Measurements from ENCODE around the gene SLC22A23. TPM values are rescaled to one million over a fixed set of nuclear protein-coding genes. Genes with fewer than 3 reads are reported as not detected.

Gene SLC22A23
- total RNA-seq, 6 donors from 2014 or later: 18.2 to 73.1 (median 28.3) TPM

DNA sequence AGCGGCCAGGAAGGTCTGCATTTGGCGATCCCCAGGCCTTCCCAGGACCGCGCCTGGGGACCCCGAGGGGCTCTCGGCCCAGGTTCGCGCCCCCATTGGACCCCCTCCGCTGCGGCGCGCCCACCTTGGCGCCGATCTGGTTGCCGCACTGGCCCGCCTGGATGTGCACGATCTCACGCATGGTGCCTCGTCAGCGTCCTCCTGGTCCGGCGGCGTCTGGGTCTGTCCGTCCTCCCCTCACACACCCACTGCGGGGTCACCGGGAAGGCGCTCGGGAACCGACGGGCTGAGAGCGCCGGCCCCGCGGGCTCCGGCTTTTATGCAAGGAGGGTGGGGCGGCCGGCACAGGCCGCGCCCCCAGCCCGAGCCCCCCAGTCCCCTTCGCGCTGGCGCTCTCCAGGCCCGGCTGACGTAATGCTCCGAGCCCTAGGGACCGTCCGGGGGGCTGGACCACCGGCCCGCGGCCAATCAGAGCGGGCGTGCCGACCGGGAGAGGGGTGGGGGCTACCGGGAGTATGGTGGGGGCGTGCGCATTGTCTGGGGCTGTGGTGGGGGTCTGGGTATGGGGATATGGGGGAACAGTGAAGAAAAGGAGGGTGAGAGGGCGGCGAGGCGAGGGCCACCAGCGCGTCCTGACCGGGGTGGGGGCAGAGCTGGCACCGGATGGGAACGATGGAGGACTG lies 229.3 kb downstream of the SLC22A23 start, which contains the start of gene TUBB2B:
Gene TUBB2B, minus strand, starts transcription at position 291 of the 683 bp plus-strand sequence. Its CDS starts 110 bp downstream, at position 181.
- TF ChIP-seq EP300 (IDR thresholded peaks at IDR 0.05): no peak
- TF ChIP-seq, protein P1, sequence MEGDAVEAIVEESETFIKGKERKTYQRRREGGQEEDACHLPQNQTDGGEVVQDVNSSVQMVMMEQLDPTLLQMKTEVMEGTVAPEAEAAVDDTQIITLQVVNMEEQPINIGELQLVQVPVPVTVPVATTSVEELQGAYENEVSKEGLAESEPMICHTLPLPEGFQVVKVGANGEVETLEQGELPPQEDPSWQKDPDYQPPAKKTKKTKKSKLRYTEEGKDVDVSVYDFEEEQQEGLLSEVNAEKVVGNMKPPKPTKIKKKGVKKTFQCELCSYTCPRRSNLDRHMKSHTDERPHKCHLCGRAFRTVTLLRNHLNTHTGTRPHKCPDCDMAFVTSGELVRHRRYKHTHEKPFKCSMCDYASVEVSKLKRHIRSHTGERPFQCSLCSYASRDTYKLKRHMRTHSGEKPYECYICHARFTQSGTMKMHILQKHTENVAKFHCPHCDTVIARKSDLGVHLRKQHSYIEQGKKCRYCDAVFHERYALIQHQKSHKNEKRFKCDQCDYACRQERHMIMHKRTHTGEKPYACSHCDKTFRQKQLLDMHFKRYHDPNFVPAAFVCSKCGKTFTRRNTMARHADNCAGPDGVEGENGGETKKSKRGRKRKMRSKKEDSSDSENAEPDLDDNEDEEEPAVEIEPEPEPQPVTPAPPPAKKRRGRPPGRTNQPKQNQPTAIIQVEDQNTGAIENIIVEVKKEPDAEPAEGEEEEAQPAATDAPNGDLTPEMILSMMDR (IDR thresholded peaks at IDR 0.05): no peak
- TF ChIP-seq POLR2AphosphoS5 (IDR thresholded peaks at IDR 0.05): no peak
- TF ChIP-seq POLR2A (IDR thresholded peaks at IDR 0.05): no peak
- H3K4me1 ChIP-seq: peaks cover 48 to 60% (median 52%) of the 10 kb centered on the region in 4 donors
- ATAC-seq (ENCODE audit: low FRiP score in 2 of 2) (peak in 1 of 2 donors; percentile 79), DNase-seq (peak in 1 of 2 donors; percentile 85)
- no peak within 1 kb of the TSS for H3K27ac ChIP-seq
- peak within 1 kb of the TSS in 3 of 4 donors; percentile 20 to 38 (median 24) for H3K4me3 ChIP-seq
- no peaks in the 10 kb centered on the region for H3K9me3 ChIP-seq
- H3K36me3 ChIP-seq: no peaks in the 10 kb centered on the region
- WGBS, 2 donors: 1 to 3% methylated on average over 12 to 47 of the region's 66 CpGs
- H3K27me3 ChIP-seq: peaks cover 11 to 56% (median 31%) of the 10 kb centered on the region in 4 donors

DNA sequence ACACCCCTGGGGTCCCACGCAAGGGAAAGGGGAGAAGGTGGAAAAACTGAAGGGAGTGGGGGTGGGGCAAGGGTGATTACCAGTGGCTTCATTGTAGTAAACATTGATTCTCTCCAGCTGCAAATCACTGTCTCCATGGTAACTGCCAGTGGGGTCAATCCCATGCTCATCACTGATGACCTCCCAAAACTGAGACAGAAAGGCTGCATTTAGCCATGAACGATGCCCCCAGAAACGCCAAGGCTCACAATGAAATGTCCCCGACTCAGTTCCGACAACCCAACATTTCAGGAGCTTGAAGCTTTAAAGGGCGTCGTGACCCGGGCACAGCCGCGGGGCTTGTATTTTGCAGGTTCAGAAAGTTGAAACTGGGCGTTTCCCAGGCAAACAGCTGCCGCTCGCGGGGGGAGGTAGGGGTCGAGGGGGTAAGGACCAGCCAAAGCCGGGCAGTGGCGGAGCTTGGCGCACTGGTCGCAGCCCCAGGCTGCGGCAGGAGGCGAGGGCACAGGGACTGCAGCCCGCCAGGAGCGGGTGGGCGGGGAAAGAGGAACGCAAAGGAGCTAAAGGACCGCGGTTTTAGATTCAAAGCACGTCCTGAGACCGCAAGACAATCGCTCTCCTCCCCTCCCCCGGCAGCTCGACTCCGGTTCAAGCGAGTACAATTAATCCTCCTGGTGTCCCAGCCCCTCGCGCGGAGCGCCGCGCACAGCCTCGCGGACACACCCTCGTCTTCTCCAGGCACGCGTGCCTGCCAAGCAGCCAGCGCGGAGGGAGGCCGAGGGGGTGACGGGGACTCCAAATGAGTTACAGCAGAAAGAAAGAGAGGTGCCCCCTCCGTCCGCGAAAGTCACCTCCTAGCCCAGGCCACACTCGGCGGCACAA lies 230.1 kb downstream of the SLC22A23 start:
- DNase-seq: peak in 1 of 2 donors; percentile 89
- peaks cover 43 to 54% (median 45%) of the 10 kb centered on the region in 4 donors for H3K4me1 ChIP-seq

DNA sequence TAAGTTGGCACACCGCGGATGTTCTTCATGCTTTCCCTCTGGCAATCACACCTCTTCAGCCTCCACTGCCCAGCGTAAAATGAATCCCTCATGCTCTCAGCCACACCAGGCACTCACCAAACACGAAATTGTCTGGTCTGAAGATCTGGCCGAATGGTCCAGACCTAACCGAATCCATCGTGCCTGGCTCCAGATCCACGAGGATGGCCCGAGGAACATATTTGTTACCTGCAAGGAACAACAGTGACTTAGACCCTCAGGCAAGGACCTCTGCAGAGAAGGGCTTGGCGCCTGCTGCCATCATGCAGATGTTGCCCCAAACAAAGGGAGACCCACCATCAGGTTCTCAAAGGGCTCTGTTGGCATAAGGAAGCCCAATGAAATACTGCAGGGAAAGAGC lies 230.8 kb downstream of the SLC22A23 start:
- Histone ChIP-seq H3K27ac (no peak overlapping the region), H3K36me3 (no peaks in the 10 kb centered on the region), H3K4me3 (no peak overlapping the region), H3K4me1 (peaks cover 36 to 47% (median 38%) of the 10 kb centered on the region in 4 donors), H3K9me3 (no peaks in the 10 kb centered on the region), H3K27me3 (peaks cover 11 to 49% (median 29%) of the 10 kb centered on the region in 4 donors)
- WGBS, 2 donors: 87 to 88% methylated on average over 10 of the region's 10 CpGs
- DNase-seq (no peak), ATAC-seq (ENCODE audit: low FRiP score in 2 of 2) (no peak)
- TF ChIP-seq POLR2A (IDR thresholded peaks at IDR 0.05): no peak
- no peak for TF ChIP-seq POLR2AphosphoS5 (IDR thresholded peaks at IDR 0.05)
- TF ChIP-seq, protein P1 (IDR thresholded peaks at IDR 0.05): no peak

More for the DNA sequence above, 230.1 kb downstream of the SLC22A23 start:
- Histone ChIP-seq H3K27ac (no peak overlapping the region), H3K27me3 (peaks cover 11 to 56% (median 31%) of the 10 kb centered on the region in 4 donors), H3K9me3 (no peaks in the 10 kb centered on the region), H3K36me3 (no peaks in the 10 kb centered on the region), H3K4me3 (peak overlapping the region in 3 of 4 donors; percentile 20 to 38 (median 24))
- ATAC-seq (ENCODE audit: low FRiP score in 2 of 2): peak in 1 of 2 donors; percentile 51
- TF ChIP-seq POLR2A (IDR thresholded peaks at IDR 0.05) (no peak), POLR2AphosphoS5 (IDR thresholded peaks at IDR 0.05) (no peak), EP300 (IDR thresholded peaks at IDR 0.05) (no peak)
- TF ChIP-seq, protein P1 (IDR thresholded peaks at IDR 0.05): no peak
- 6 to 9% methylated on average over 16 to 30 of the region's 54 CpGs for WGBS, 2 donors

DNA sequence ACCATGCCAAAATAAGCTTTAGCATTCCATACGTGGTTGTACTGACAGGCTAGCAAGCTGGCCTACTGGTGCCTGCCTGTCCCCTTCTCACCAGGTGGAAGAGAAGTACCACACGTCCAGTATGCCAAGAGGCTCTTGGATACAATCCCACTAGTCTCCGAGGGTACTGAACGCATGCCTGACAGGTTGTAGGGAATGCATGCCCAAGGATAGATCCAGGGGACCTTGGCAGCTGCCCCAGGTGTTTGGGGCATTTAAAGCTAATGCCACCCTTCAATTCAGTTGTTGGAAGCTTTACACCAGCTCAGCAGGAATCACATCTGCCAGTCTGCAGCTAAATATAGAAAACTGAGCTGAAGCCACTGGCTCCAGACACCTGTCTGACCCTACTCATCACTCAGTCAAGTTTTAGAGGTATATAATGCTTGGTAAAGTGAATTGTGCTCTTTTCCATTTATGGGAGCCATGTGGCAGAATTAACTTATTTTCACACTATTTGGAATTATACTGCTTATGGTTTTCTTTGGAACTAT lies 234.3 kb downstream of the SLC22A23 start:
- no peaks in the 10 kb centered on the region for H3K9me3 ChIP-seq
- H3K4me1 ChIP-seq: peaks cover 11 to 13% (median 11%) of the 10 kb centered on the region in 4 donors
- TF ChIP-seq EP300 (IDR thresholded peaks at IDR 0.05) (no peak), POLR2A (IDR thresholded peaks at IDR 0.05) (no peak), POLR2AphosphoS5 (IDR thresholded peaks at IDR 0.05) (no peak)
- TF ChIP-seq, protein P1 (IDR thresholded peaks at IDR 0.05): no peak
- peaks cover 4 to 17% (median 11%) of the 10 kb centered on the region in 4 donors for H3K27me3 ChIP-seq
- H3K27ac ChIP-seq: no peak overlapping the region
- 76 to 86% methylated on average over 4 of the region's 4 CpGs for WGBS, 2 donors
- DNase-seq: no peak
- no peaks in the 10 kb centered on the region for H3K36me3 ChIP-seq
- no peak for ATAC-seq (ENCODE audit: low FRiP score in 2 of 2)
- H3K4me3 ChIP-seq: no peak overlapping the region
